ENCODE results near the gene ITFG1.
"Not testable (repeated sequence)": the region's sequence is repeated elsewhere in the genome, so short reads cannot be mapped to it uniquely, and the experiment has no call there.

The ITFG1 gene

GRCh38 chr16:47470211-47470610 lies 9.3 kb upstream of the ITFG1 start:
- Histone ChIP-seq H4K20me1 (ENCODE audit: insufficient read depth, low read length, poor library complexity, severe bottlenecking) (peaks cover 19% of the 10 kb centered on the region), H3K9ac (ENCODE audit: low read depth, low read length, poor library complexity, severe bottlenecking) (no peak overlapping the region), H3K9me2 (replicated peaks; ENCODE audit: low read depth, low read length) (no peaks in the 10 kb centered on the region), H3K79me2 (ENCODE audit: insufficient read depth, low read length) (peaks cover 45% of the 10 kb centered on the region), H3K4me3 (ENCODE audit: low read length, poor library complexity, severe bottlenecking) (no peak overlapping the region), H2AFZ (ENCODE audit: low read length) (no peak overlapping the region), H3K27me3 (ENCODE audit: insufficient read depth, low read length, poor library complexity, severe bottlenecking) (no peaks in the 10 kb centered on the region), H3K4me1 (ENCODE audit: insufficient read depth, low read length, poor library complexity, severe bottlenecking) (peaks cover 29% of the 10 kb centered on the region), H3K36me3 (ENCODE audit: insufficient read depth, low read length) (no peaks in the 10 kb centered on the region), H3K9me3 (ENCODE audit: insufficient read depth, low read depth, low read length) (no peaks in the 10 kb centered on the region), H3F3A (ENCODE audit: low read depth) (no peaks in the 10 kb centered on the region), H3K4me2 (ENCODE audit: low read depth, low read length, poor library complexity, severe bottlenecking) (no peak overlapping the region)
- no peak for TF ChIP-seq EZH2phosphoT487 (IDR thresholded peaks at IDR 0.05; ENCODE audit: borderline replicate concordance)
- no peak for TF ChIP-seq CTCF (conservative IDR thresholded peaks at IDR 0.05; ENCODE audit: low read length)

- Histone ChIP-seq H4K20me1 (ENCODE audit: insufficient read depth, low read length, poor library complexity, severe bottlenecking) (peaks cover 19% of the 10 kb centered on the region), H3K4me1 (ENCODE audit: insufficient read depth, low read length, poor library complexity, severe bottlenecking) (peaks cover 39% of the 10 kb centered on the region), H3F3A (ENCODE audit: low read depth) (no peaks in the 10 kb centered on the region), H3K9me2 (replicated peaks; ENCODE audit: low read depth, low read length) (no peaks in the 10 kb centered on the region), H3K4me3 (ENCODE audit: low read length, poor library complexity, severe bottlenecking) (no peak overlapping the region), H3K9ac (ENCODE audit: low read depth, low read length, poor library complexity, severe bottlenecking) (no peak overlapping the region), H3K9me3 (ENCODE audit: insufficient read depth, low read depth, low read length) (no peaks in the 10 kb centered on the region), H2AFZ (ENCODE audit: low read length) (no peak overlapping the region), H3K36me3 (ENCODE audit: insufficient read depth, low read length) (no peaks in the 10 kb centered on the region), H3K27me3 (ENCODE audit: insufficient read depth, low read length, poor library complexity, severe bottlenecking) (no peaks in the 10 kb centered on the region), H3K79me2 (ENCODE audit: insufficient read depth, low read length) (peaks cover 55% of the 10 kb centered on the region), H3K4me2 (ENCODE audit: low read depth, low read length, poor library complexity, severe bottlenecking) (no peak overlapping the region)
- no peak for TF ChIP-seq CTCF (conservative IDR thresholded peaks at IDR 0.05; ENCODE audit: low read length)
- no peak for TF ChIP-seq EZH2phosphoT487 (IDR thresholded peaks at IDR 0.05; ENCODE audit: borderline replicate concordance)
These were observed 8.4 kb upstream of the ITFG1 start for GRCh38 chr16:47469227-47469626.

- H3K9ac ChIP-seq (ENCODE audit: low read depth, low read length, poor library complexity, severe bottlenecking); H2AFZ ChIP-seq (ENCODE audit: low read length); H3K36me3 ChIP-seq (ENCODE audit: insufficient read depth, low read length); H3K9me3 ChIP-seq (ENCODE audit: insufficient read depth, low read depth, low read length); H3K4me3 ChIP-seq (ENCODE audit: low read length, poor library complexity, severe bottlenecking); H3K9me2 ChIP-seq (replicated peaks; ENCODE audit: low read depth, low read length); H3F3A ChIP-seq (ENCODE audit: low read depth); H3K27me3 ChIP-seq (ENCODE audit: insufficient read depth, low read length, poor library complexity, severe bottlenecking): not testable (repeated sequence)
- peaks cover 19% of the 10 kb centered on the region for H4K20me1 ChIP-seq (ENCODE audit: insufficient read depth, low read length, poor library complexity, severe bottlenecking)
- peaks cover 66% of the 10 kb centered on the region for H3K79me2 ChIP-seq (ENCODE audit: insufficient read depth, low read length)
- H3K4me2 ChIP-seq (ENCODE audit: low read depth, low read length, poor library complexity, severe bottlenecking): peak overlapping the region; percentile 79
- H3K4me1 ChIP-seq (ENCODE audit: insufficient read depth, low read length, poor library complexity, severe bottlenecking): peaks cover 48% of the 10 kb centered on the region
These were observed 7.3 kb upstream of the ITFG1 start for GRCh38 chr16:47468070-47468689.

GRCh38 chr16:47467501-47467900 lies 6.6 kb upstream of the ITFG1 start:
- no peak overlapping the region for H3K4me3 ChIP-seq (ENCODE audit: low read length, poor library complexity, severe bottlenecking)
- no peaks in the 10 kb centered on the region for H3K9me3 ChIP-seq (ENCODE audit: insufficient read depth, low read depth, low read length)
- H3K4me1 ChIP-seq (ENCODE audit: insufficient read depth, low read length, poor library complexity, severe bottlenecking): peaks cover 55% of the 10 kb centered on the region
- peaks cover 72% of the 10 kb centered on the region for H3K79me2 ChIP-seq (ENCODE audit: insufficient read depth, low read length)
- H4K20me1 ChIP-seq (ENCODE audit: insufficient read depth, low read length, poor library complexity, severe bottlenecking): peaks cover 19% of the 10 kb centered on the region
- H2AFZ ChIP-seq (ENCODE audit: low read length): no peak overlapping the region
- H3F3A ChIP-seq (ENCODE audit: low read depth): no peaks in the 10 kb centered on the region
- H3K27me3 ChIP-seq (ENCODE audit: insufficient read depth, low read length, poor library complexity, severe bottlenecking): no peaks in the 10 kb centered on the region
- no peak overlapping the region for H3K9ac ChIP-seq (ENCODE audit: low read depth, low read length, poor library complexity, severe bottlenecking)
- TF ChIP-seq EZH2phosphoT487 (IDR thresholded peaks at IDR 0.05; ENCODE audit: borderline replicate concordance) (no peak), CTCF (conservative IDR thresholded peaks at IDR 0.05; ENCODE audit: low read length) (no peak)
- no peaks in the 10 kb centered on the region for H3K36me3 ChIP-seq (ENCODE audit: insufficient read depth, low read length)
- H3K9me2 ChIP-seq (replicated peaks; ENCODE audit: low read depth, low read length): no peaks in the 10 kb centered on the region
- H3K4me2 ChIP-seq (ENCODE audit: low read depth, low read length, poor library complexity, severe bottlenecking): peak overlapping the region; percentile 79

All from Loucy (cell line).